Peyer's patch (tissue), 4 donors: ENCODE measurements around the gene SNX10. TPM values are rescaled to one million over a fixed set of nuclear protein-coding genes. Genes with fewer than 3 reads are reported as not detected.

Experiments
- DNase-seq, 3 donors: peaks; one replicate each; pipeline ENCODE4 v3.0.0-alpha.2; 2017 to 2019
- H3K27ac ChIP-seq, 4 donors: fragments of 200-600 bp; sonication (generic); one replicate each; pipeline ENCODE4 v1.5.1; 2016 to 2019
- H3K27me3 ChIP-seq, 2 donors: fragments of 200-600 bp; sonication (generic); one replicate each; pipeline ENCODE4 v1.5.1; 2019
- H3K36me3 ChIP-seq, 3 donors: fragments of 200-600 bp; sonication (generic); one replicate each; pipeline ENCODE4 v1.5.1; 2016 to 2019
- H3K4me1 ChIP-seq, 4 donors: fragments of 200-600 bp; sonication (generic); one replicate each; pipeline ENCODE4 v1.5.1; 2016 to 2019
- H3K4me3 ChIP-seq, 4 donors: fragments of 200-600 bp; sonication (generic); 1 replicate in 3 of 4; 2 replicates in 1 of 4; pipeline ENCODE4 v1.5.1; 2016 to 2019; ENCODE audit warnings: mild to moderate bottlenecking in 1 of 4
- H3K9me3 ChIP-seq, 4 donors: fragments of 200-600 bp; sonication (generic); one replicate each; pipeline ENCODE4 v1.5.1; 2016 to 2019; ENCODE audit warnings: mild to moderate bottlenecking in 1 of 4
- CTCF ChIP-seq, 6 experiments: fragments of 450-650 bp in 4 of 6; fragments of 200-600 bp in 2 of 6; sonication (generic) in 1 of 6; IDR thresholded peaks; one replicate each; pipeline ENCODE4 v1.5.1; 2017 to 2019; ENCODE audit warnings: antibody characterized with exemption in 6 of 6, mild to moderate bottlenecking in 3 of 6, moderate library complexity in 1 of 6
- POLR2A ChIP-seq, 2 donors: fragments of 450-650 bp; IDR thresholded peaks; one replicate each; pipeline ENCODE4 v1.5.1; 2017; ENCODE audit warnings: antibody characterized with exemption in 2 of 2, mild to moderate bottlenecking in 2 of 2, moderate library complexity in 2 of 2
- total RNA-seq, 4 donors: library from RNA; depleted of rRNA; stranded (reverse); fragments of >200 nt; gene quantifications; one replicate each; pipeline ENCODE4 v1.1.0, GENCODE V29; 2016

SNX10 gene
- total RNA-seq, 4 donors from 2014 or later, result 1.8 to 14.9 (median 2.9) TPM

- Histone ChIP-seq H3K9me3 (no peaks in the 10 kb centered on the region), H3K36me3 (no peaks in the 10 kb centered on the region), H3K27me3 (no peaks in the 10 kb centered on the region), H3K4me1 (no peaks in the 10 kb centered on the region), H3K4me3 (no peak overlapping the region), H3K27ac (peak overlapping the region in 2 of 4 donors; percentile 6 to 43)
- DNase-seq, result no peak
- TF ChIP-seq POLR2A (IDR thresholded peaks at IDR 0.05), result no peak
- no peak for TF ChIP-seq CTCF (IDR thresholded peaks at IDR 0.05)
Measured at GRCh38 chr7:26370011-26370410, 78.3 kb downstream of the SNX10 start.

- no peak for TF ChIP-seq CTCF (IDR thresholded peaks at IDR 0.05)
- TF ChIP-seq POLR2A (IDR thresholded peaks at IDR 0.05), result no peak
- DNase-seq, result no peak
- H3K9me3 ChIP-seq, result no peaks in the 10 kb centered on the region
- H3K36me3 ChIP-seq, result no peaks in the 10 kb centered on the region
- H3K27me3 ChIP-seq, result peaks cover 0 to 11% of the 10 kb centered on the region in 2 donors
- no peak overlapping the region for H3K27ac ChIP-seq
- H3K4me1 ChIP-seq, result peaks cover 0 to 6% (median 0%) of the 10 kb centered on the region in 4 donors
- H3K4me3 ChIP-seq, result no peak overlapping the region
Measured at GRCh38 chr7:26372249-26372648, 80.6 kb downstream of the SNX10 start.

GRCh38 chr7:26372704-26373103 is 81.0 kb downstream of the SNX10 start:
- no peak for TF ChIP-seq POLR2A (IDR thresholded peaks at IDR 0.05)
- no peak for TF ChIP-seq CTCF (IDR thresholded peaks at IDR 0.05)
- Histone ChIP-seq H3K4me1 (peaks cover 0 to 6% (median 0%) of the 10 kb centered on the region in 4 donors), H3K27ac (no peak overlapping the region), H3K9me3 (no peaks in the 10 kb centered on the region), H3K27me3 (peaks cover 0 to 11% of the 10 kb centered on the region in 2 donors), H3K36me3 (no peaks in the 10 kb centered on the region), H3K4me3 (no peak overlapping the region)
- DNase-seq, result no peak

GRCh38 chr7:26374647-26375373 is 83.1 kb downstream of the SNX10 start:
- no peak for TF ChIP-seq POLR2A (IDR thresholded peaks at IDR 0.05)
- DNase-seq, result no peak
- no peaks in the 10 kb centered on the region for H3K36me3 ChIP-seq
- no peaks in the 10 kb centered on the region for H3K9me3 ChIP-seq
- peaks cover 0 to 6% (median 0%) of the 10 kb centered on the region in 4 donors for H3K4me1 ChIP-seq
- H3K27me3 ChIP-seq, result peaks cover 0 to 11% of the 10 kb centered on the region in 2 donors
- no peak overlapping the region for H3K27ac ChIP-seq
- H3K4me3 ChIP-seq, result no peak overlapping the region

GRCh38 chr7:26375726-26376174 is 84.1 kb downstream of the SNX10 start:
- DNase-seq, result no peak
- H3K36me3 ChIP-seq, result no peaks in the 10 kb centered on the region
- H3K4me1 ChIP-seq, result peaks cover 0 to 6% (median 0%) of the 10 kb centered on the region in 4 donors
- H3K9me3 ChIP-seq, result no peaks in the 10 kb centered on the region
- peaks cover 0 to 11% of the 10 kb centered on the region in 2 donors for H3K27me3 ChIP-seq
- peak overlapping the region in 2 of 4 donors; percentile 38 to 63 for H3K27ac ChIP-seq
- TF ChIP-seq POLR2A (IDR thresholded peaks at IDR 0.05) (no peak), CTCF (IDR thresholded peaks at IDR 0.05) (no peak)
- H3K4me3 ChIP-seq, result peak overlapping the region; percentile 42 to 65 (median 56)

GRCh38 chr7:26376175-26376917 is 84.7 kb downstream of the SNX10 start:
- H3K27ac ChIP-seq, result peak overlapping the region; percentile 11 to 63 (median 38)
- H3K27me3 ChIP-seq, result peaks cover 0 to 11% of the 10 kb centered on the region in 2 donors
- peak overlapping the region; percentile 42 to 65 (median 56) for H3K4me3 ChIP-seq
- H3K4me1 ChIP-seq, result peaks cover 0 to 6% (median 0%) of the 10 kb centered on the region in 4 donors
- DNase-seq, result peak; percentile 52 to 70 (median 64)
- H3K9me3 ChIP-seq, result no peaks in the 10 kb centered on the region
- no peaks in the 10 kb centered on the region for H3K36me3 ChIP-seq
- TF ChIP-seq POLR2A (IDR thresholded peaks at IDR 0.05) (no peak), CTCF (IDR thresholded peaks at IDR 0.05) (no peak)
